ENCODE data around the gene ATP2A2.

DNA sequence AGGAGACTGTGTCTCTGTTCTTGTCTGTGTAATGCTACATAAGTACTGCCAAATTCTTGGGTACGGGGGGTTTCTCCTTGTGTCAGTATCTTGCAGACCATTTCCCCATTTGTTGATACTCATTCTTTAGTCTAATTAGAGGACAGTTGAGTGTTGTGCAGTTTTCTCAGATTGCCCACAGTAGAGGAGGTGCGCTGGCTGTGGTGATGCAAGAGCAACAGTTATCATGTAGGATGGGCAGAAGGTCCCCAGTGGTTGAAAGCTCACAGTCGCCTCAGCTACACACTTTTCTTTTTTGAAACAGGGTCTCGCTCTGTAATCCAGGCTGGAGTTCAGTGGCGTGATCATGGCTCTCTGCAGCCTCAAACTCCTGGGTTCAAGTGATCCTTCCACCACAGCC is 37.8 kb upstream of the ATP2A2 start:
- TF ChIP-seq TAF1 (IDR thresholded peaks at IDR 0.05; ENCODE audit: low read depth, low read length) (no peak), POLR2A (IDR thresholded peaks at IDR 0.05; ENCODE audit: low read depth, low read length) (no peak), POLR2AphosphoS5 (IDR thresholded peaks at IDR 0.05; ENCODE audit: low read depth, low read length) (no peak), SPI1 (IDR thresholded peaks at IDR 0.05; ENCODE audit: low read depth, low read length) (no peak), PAX5 (IDR thresholded peaks at IDR 0.05; ENCODE audit: insufficient read depth, low read length, severe bottlenecking) (no peak)

Data from GM12891 (cell line).